H9 (cell line): ENCODE measurements around the gene ACADSB. TPM values are rescaled to one million over a fixed set of nuclear protein-coding genes. Genes with fewer than 3 reads are reported as not detected.

Source experiments
- DNase-seq: peaks from one replicate; pipeline ENCODE4 v3.0.0-alpha.2; 2017
- H2AFZ ChIP-seq: one replicate; pipeline ENCODE4 v1.6.1; 2013; ENCODE audit warnings: mild to moderate bottlenecking, low read length, control low read depth, moderate library complexity
- H2AK5ac ChIP-seq: 2 replicates; pipeline ENCODE4 v1.6.1; 2013; ENCODE audit warnings: low read length, control low read depth, mixed read lengths; ENCODE audit not compliant: insufficient read length
- H2BK120ac ChIP-seq: one replicate; pipeline ENCODE4 v1.6.1; 2013; ENCODE audit warnings: low read depth, mild to moderate bottlenecking, low read length, control low read depth, inconsistent platforms; ENCODE audit not compliant: poor library complexity, severe bottlenecking
- H2BK12ac ChIP-seq: 2 replicates; pipeline ENCODE4 v1.6.1; 2013; ENCODE audit warnings: low read length, control low read depth, mixed read lengths, low read depth; ENCODE audit not compliant: insufficient read length
- H2BK15ac ChIP-seq: 2 replicates; pipeline ENCODE4 v1.6.1; 2013; ENCODE audit warnings: low read depth, low read length, control low read depth
- H2BK20ac ChIP-seq: one replicate; pipeline ENCODE4 v1.6.1; 2013; ENCODE audit warnings: low read depth, mild to moderate bottlenecking, low read length, control low read depth, inconsistent platforms; ENCODE audit not compliant: poor library complexity, severe bottlenecking
- H2BK5ac ChIP-seq: 2 replicates; pipeline ENCODE4 v1.6.1; 2013; ENCODE audit warnings: low read length, control low read depth, mixed read lengths; ENCODE audit not compliant: insufficient read length
- H3K14ac ChIP-seq: 2 replicates; pipeline ENCODE4 v1.6.1; 2013; ENCODE audit warnings: low read length, control low read depth; ENCODE audit not compliant: insufficient read depth
- H3K18ac ChIP-seq: 2 replicates; pipeline ENCODE4 v1.6.1; 2013; ENCODE audit warnings: low read depth, mild to moderate bottlenecking, mixed read lengths, low read length, control low read depth; ENCODE audit not compliant: insufficient read length
- H3K23ac ChIP-seq: 2 replicates; pipeline ENCODE4 v1.6.1; 2013; ENCODE audit warnings: low read length, control low read depth, mixed read lengths, low read depth; ENCODE audit not compliant: insufficient read length
- H3K23me2 ChIP-seq: 2 replicates; pipeline ENCODE4 v1.6.1; 2013; ENCODE audit warnings: low read depth, mild to moderate bottlenecking, mixed read lengths, low read length, control low read depth; ENCODE audit not compliant: insufficient read length, poor library complexity, severe bottlenecking
- H3K27ac ChIP-seq: 2 replicates; pipeline ENCODE4 v1.5.1; 2013; ENCODE audit warnings: low read length, control low read depth, mixed read lengths, low read depth; ENCODE audit not compliant: insufficient read length
- H3K27me3 ChIP-seq: 2 replicates; pipeline ENCODE4 v1.6.1; 2013; ENCODE audit warnings: low read length, control low read depth, inconsistent platforms; ENCODE audit not compliant: insufficient read depth
- H3K4ac ChIP-seq: 2 replicates; pipeline ENCODE4 v1.6.1; 2013; ENCODE audit warnings: low read depth, mild to moderate bottlenecking, control low read depth, inconsistent platforms, low read length, moderate library complexity
- H3K4me1 ChIP-seq: 2 replicates; pipeline ENCODE4 v1.6.1; 2013; ENCODE audit warnings: low read length, control low read depth, inconsistent platforms; ENCODE audit not compliant: insufficient read depth
- H3K4me2 ChIP-seq: 2 replicates; pipeline ENCODE4 v1.6.1; 2013; ENCODE audit warnings: low read length, control low read depth, mixed read lengths; ENCODE audit not compliant: insufficient read length, insufficient read depth
- H3K56ac ChIP-seq: 2 replicates; pipeline ENCODE4 v1.6.1; 2013; ENCODE audit warnings: low read depth, mild to moderate bottlenecking, mixed read lengths, low read length, control low read depth; ENCODE audit not compliant: insufficient read length
- H3K79me1 ChIP-seq: 2 replicates; pipeline ENCODE4 v1.6.1; 2013; ENCODE audit warnings: low read depth, mild to moderate bottlenecking, moderate library complexity, low read length, control low read depth, inconsistent platforms; ENCODE audit not compliant: insufficient read depth, poor library complexity, severe bottlenecking
- H3K79me2 ChIP-seq: 2 replicates; pipeline ENCODE4 v1.6.1; 2013; ENCODE audit warnings: low read length, control low read depth, inconsistent platforms; ENCODE audit not compliant: insufficient read depth
- H3K9ac ChIP-seq: 2 replicates; pipeline ENCODE4 v1.6.1; 2013; ENCODE audit warnings: low read length, control low read depth, mixed read lengths; ENCODE audit not compliant: insufficient read length; ENCODE audit errors: extremely low read depth
- H3K9me3 ChIP-seq: one replicate; pipeline ENCODE4 v1.6.1; 2013; ENCODE audit warnings: low read depth, low read length, inconsistent platforms; ENCODE audit not compliant: control insufficient read depth
- H3T11ph ChIP-seq: one replicate; pipeline ENCODE4 v1.6.1; 2013; ENCODE audit warnings: mild to moderate bottlenecking, low read length, control low read depth, inconsistent platforms
- H4K20me1 ChIP-seq: one replicate; pipeline ENCODE4 v1.6.1; 2013; ENCODE audit not compliant: control insufficient read depth, insufficient read length, insufficient read depth
- H4K5ac ChIP-seq: 2 replicates; pipeline ENCODE4 v1.6.1; 2013; ENCODE audit warnings: low read depth, mild to moderate bottlenecking, mixed read lengths, low read length, control low read depth; ENCODE audit not compliant: insufficient read length
- H4K8ac ChIP-seq: replicated peaks from 2 replicates; pipeline ENCODE4 v1.6.1; 2013; ENCODE audit warnings: low read length, control low read depth, mixed read lengths, low read depth; ENCODE audit not compliant: insufficient read length
- H4K91ac ChIP-seq: 2 replicates; pipeline ENCODE4 v1.6.1; 2013; ENCODE audit warnings: low read depth, mild to moderate bottlenecking, moderate library complexity, mixed read lengths, low read length, control low read depth; ENCODE audit not compliant: insufficient read length
- H3K27ac Mint-ChIP-seq, 3 experiments: 2 replicates in 2 of 3; 3 replicates in 1 of 3; pipeline ENCODE4 v1.8.0; 2020 to 2021; ENCODE audit warnings: mixed read lengths in 3 of 3, mild to moderate bottlenecking in 1 of 3, moderate library complexity in 1 of 3
- H3K27me3 Mint-ChIP-seq: 2 replicates; pipeline ENCODE4 v1.8.0; 2021; ENCODE audit warnings: low read depth, mild to moderate bottlenecking, moderate library complexity, mixed read lengths
- H3K36me3 Mint-ChIP-seq, 3 experiments: 2 replicates in 2 of 3; 3 replicates in 1 of 3; pipeline ENCODE4 v1.8.0; 2020 to 2021; ENCODE audit warnings: low read depth in 3 of 3, mixed read lengths in 3 of 3; ENCODE audit not compliant: insufficient read depth in 1 of 3
- H3K4me1 Mint-ChIP-seq, 2 experiments: 2 replicates each; pipeline ENCODE4 v1.8.0; 2020; ENCODE audit warnings: mixed read lengths in 2 of 2
- H3K4me3 Mint-ChIP-seq, 2 experiments: 2 replicates in 1 of 2; 3 replicates in 1 of 2; pipeline ENCODE4 v1.8.0; 2020 to 2021; ENCODE audit warnings: mild to moderate bottlenecking in 2 of 2, mixed read lengths in 2 of 2, moderate library complexity in 1 of 2
- H3K9me3 Mint-ChIP-seq, 2 experiments: 2 replicates in 1 of 2; 3 replicates in 1 of 2; pipeline ENCODE4 v1.8.0; 2020; ENCODE audit warnings: mild to moderate bottlenecking in 2 of 2, mixed read lengths in 2 of 2, moderate library complexity in 1 of 2
- WGBS: extraction: QIAGEN DNeasy Blood & Tissue Kit; methylation state at CpG from one replicate; pipeline ENCODE4 v1.1.7; 2013; ENCODE audit warnings: missing lambda C conversion rate, low lambda C conversion rate, mixed read lengths; ENCODE audit not compliant: insufficient read length; ENCODE audit errors: extremely low coverage; 5-methylcytosine and 5-hydroxymethylcytosine counted together
- total RNA-seq: library from RNA; stranded (reverse); gene quantifications from 2 replicates; pipeline ENCODE4 v1.2.1, GENCODE V29; 2021
- TF ChIP-seq, protein P1 (sequence below): fragments of 200-600 bp; sonication (generic); conservative IDR thresholded peaks from 3 replicates; pipeline ENCODE4 v1.8.0; 2021; ENCODE audit warnings: antibody characterized with exemption, mild to moderate bottlenecking

ACADSB gene
- total RNA-seq, 1 experiment from 2014 or later = 35.1 TPM

DNA sequence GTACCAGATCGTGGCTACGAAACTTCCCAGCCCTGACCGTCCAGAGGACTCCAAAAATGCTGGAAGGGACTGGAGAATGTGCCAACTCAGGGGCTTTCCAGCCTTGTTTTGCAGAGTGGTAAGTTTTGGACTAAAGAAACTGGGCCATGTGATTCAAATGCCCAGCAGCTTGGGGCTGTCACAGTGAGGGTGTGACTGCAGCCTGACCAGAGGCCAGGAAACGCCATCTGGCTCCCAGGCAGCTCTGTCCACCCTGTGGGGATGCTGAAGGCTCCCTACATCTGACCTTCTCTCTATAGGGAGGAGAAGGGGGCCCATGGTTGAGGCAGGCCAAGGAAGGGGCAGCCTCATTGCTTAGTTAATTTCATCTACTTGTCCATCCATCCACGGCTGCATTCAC is 65.4 kb downstream of the ACADSB start:
- TF ChIP-seq, protein P1, sequence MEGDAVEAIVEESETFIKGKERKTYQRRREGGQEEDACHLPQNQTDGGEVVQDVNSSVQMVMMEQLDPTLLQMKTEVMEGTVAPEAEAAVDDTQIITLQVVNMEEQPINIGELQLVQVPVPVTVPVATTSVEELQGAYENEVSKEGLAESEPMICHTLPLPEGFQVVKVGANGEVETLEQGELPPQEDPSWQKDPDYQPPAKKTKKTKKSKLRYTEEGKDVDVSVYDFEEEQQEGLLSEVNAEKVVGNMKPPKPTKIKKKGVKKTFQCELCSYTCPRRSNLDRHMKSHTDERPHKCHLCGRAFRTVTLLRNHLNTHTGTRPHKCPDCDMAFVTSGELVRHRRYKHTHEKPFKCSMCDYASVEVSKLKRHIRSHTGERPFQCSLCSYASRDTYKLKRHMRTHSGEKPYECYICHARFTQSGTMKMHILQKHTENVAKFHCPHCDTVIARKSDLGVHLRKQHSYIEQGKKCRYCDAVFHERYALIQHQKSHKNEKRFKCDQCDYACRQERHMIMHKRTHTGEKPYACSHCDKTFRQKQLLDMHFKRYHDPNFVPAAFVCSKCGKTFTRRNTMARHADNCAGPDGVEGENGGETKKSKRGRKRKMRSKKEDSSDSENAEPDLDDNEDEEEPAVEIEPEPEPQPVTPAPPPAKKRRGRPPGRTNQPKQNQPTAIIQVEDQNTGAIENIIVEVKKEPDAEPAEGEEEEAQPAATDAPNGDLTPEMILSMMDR = no peak

More for the DNA sequence above, 65.4 kb downstream of the ACADSB start:
- 0 out of 2 replicates have a peak, but pooled peaks cover 2% of the 10 kb centered on the region for H3K4me1 ChIP-seq
- H3K23ac ChIP-seq = no peak overlapping the region
- H3K9me3 Mint-ChIP-seq = peaks cover 0 to 3% of the 10 kb centered on the region in 2 experiments; a peak in 1 of 5 replicates
- no peaks in the 10 kb centered on the region for H3K36me3 Mint-ChIP-seq
- H4K20me1 ChIP-seq = no peaks in the 10 kb centered on the region
- H3K4me1 Mint-ChIP-seq = peaks cover 4 to 5% of the 10 kb centered on the region in 2 experiments
- H3K4me2 ChIP-seq = no peak overlapping the region
- no peak overlapping the region for H3K27ac Mint-ChIP-seq
- no peak overlapping the region for H4K8ac ChIP-seq
- no peak overlapping the region for H3K14ac ChIP-seq
- no peaks in the 10 kb centered on the region for H3K9me3 ChIP-seq
- no peaks in the 10 kb centered on the region for H3K27me3 ChIP-seq
- H3K4me3 Mint-ChIP-seq = no peak overlapping the region
- H2BK12ac ChIP-seq = no peak overlapping the region
- H2AK5ac ChIP-seq = no peak overlapping the region
- H2BK15ac ChIP-seq = no peak overlapping the region
- H3K4ac ChIP-seq = no peak overlapping the region
- DNase-seq = no peak
- H2AFZ ChIP-seq = no peak overlapping the region
- peaks cover 6% of the 10 kb centered on the region for H3K27me3 Mint-ChIP-seq
- no peak overlapping the region for H4K91ac ChIP-seq
- no peak overlapping the region for H2BK5ac ChIP-seq
- H2BK120ac ChIP-seq = no peak overlapping the region
- H3K23me2 ChIP-seq = no peaks in the 10 kb centered on the region
- no peaks in the 10 kb centered on the region for H3K79me2 ChIP-seq
- no peak overlapping the region for H3K18ac ChIP-seq
- H3K79me1 ChIP-seq = no peaks in the 10 kb centered on the region
- no peak overlapping the region for H3K56ac ChIP-seq
- H3K9ac ChIP-seq = no peak overlapping the region
- no CpG with 5 or more reads among the region's 5 CpGs for WGBS
- H3T11ph ChIP-seq = no peak overlapping the region
- no peak overlapping the region for H2BK20ac ChIP-seq
- H4K5ac ChIP-seq = no peak overlapping the region
- no peak overlapping the region for H3K27ac ChIP-seq
